H9 (cell line): Measurements from ENCODE around the gene ARHGAP15. TPM values are rescaled to one million over a fixed set of nuclear protein-coding genes. Genes with fewer than 3 reads are reported as not detected.

Source experiments
- DNase-seq: peaks from one replicate; pipeline ENCODE4 v3.0.0-alpha.2; 2017
- H2AFZ ChIP-seq: one replicate; pipeline ENCODE4 v1.6.1; 2013; ENCODE audit warnings: mild to moderate bottlenecking, low read length, control low read depth, moderate library complexity
- H2AK5ac ChIP-seq: 2 replicates; pipeline ENCODE4 v1.6.1; 2013; ENCODE audit warnings: low read length, control low read depth, mixed read lengths; ENCODE audit not compliant: insufficient read length
- H2BK120ac ChIP-seq: one replicate; pipeline ENCODE4 v1.6.1; 2013; ENCODE audit warnings: low read depth, mild to moderate bottlenecking, low read length, control low read depth, inconsistent platforms; ENCODE audit not compliant: poor library complexity, severe bottlenecking
- H2BK12ac ChIP-seq: 2 replicates; pipeline ENCODE4 v1.6.1; 2013; ENCODE audit warnings: low read length, control low read depth, mixed read lengths, low read depth; ENCODE audit not compliant: insufficient read length
- H2BK15ac ChIP-seq: 2 replicates; pipeline ENCODE4 v1.6.1; 2013; ENCODE audit warnings: low read depth, low read length, control low read depth
- H2BK20ac ChIP-seq: one replicate; pipeline ENCODE4 v1.6.1; 2013; ENCODE audit warnings: low read depth, mild to moderate bottlenecking, low read length, control low read depth, inconsistent platforms; ENCODE audit not compliant: poor library complexity, severe bottlenecking
- H2BK5ac ChIP-seq: 2 replicates; pipeline ENCODE4 v1.6.1; 2013; ENCODE audit warnings: low read length, control low read depth, mixed read lengths; ENCODE audit not compliant: insufficient read length
- H3K14ac ChIP-seq: 2 replicates; pipeline ENCODE4 v1.6.1; 2013; ENCODE audit warnings: low read length, control low read depth; ENCODE audit not compliant: insufficient read depth
- H3K18ac ChIP-seq: 2 replicates; pipeline ENCODE4 v1.6.1; 2013; ENCODE audit warnings: low read depth, mild to moderate bottlenecking, mixed read lengths, low read length, control low read depth; ENCODE audit not compliant: insufficient read length
- H3K23ac ChIP-seq: 2 replicates; pipeline ENCODE4 v1.6.1; 2013; ENCODE audit warnings: low read length, control low read depth, mixed read lengths, low read depth; ENCODE audit not compliant: insufficient read length
- H3K23me2 ChIP-seq: 2 replicates; pipeline ENCODE4 v1.6.1; 2013; ENCODE audit warnings: low read depth, mild to moderate bottlenecking, mixed read lengths, low read length, control low read depth; ENCODE audit not compliant: insufficient read length, poor library complexity, severe bottlenecking
- H3K27ac ChIP-seq: 2 replicates; pipeline ENCODE4 v1.5.1; 2013; ENCODE audit warnings: low read length, control low read depth, mixed read lengths, low read depth; ENCODE audit not compliant: insufficient read length
- H3K27me3 ChIP-seq: 2 replicates; pipeline ENCODE4 v1.6.1; 2013; ENCODE audit warnings: low read length, control low read depth, inconsistent platforms; ENCODE audit not compliant: insufficient read depth
- H3K4ac ChIP-seq: 2 replicates; pipeline ENCODE4 v1.6.1; 2013; ENCODE audit warnings: low read depth, mild to moderate bottlenecking, control low read depth, inconsistent platforms, low read length, moderate library complexity
- H3K4me1 ChIP-seq: 2 replicates; pipeline ENCODE4 v1.6.1; 2013; ENCODE audit warnings: low read length, control low read depth, inconsistent platforms; ENCODE audit not compliant: insufficient read depth
- H3K4me2 ChIP-seq: 2 replicates; pipeline ENCODE4 v1.6.1; 2013; ENCODE audit warnings: low read length, control low read depth, mixed read lengths; ENCODE audit not compliant: insufficient read length, insufficient read depth
- H3K56ac ChIP-seq: 2 replicates; pipeline ENCODE4 v1.6.1; 2013; ENCODE audit warnings: low read depth, mild to moderate bottlenecking, mixed read lengths, low read length, control low read depth; ENCODE audit not compliant: insufficient read length
- H3K79me1 ChIP-seq: 2 replicates; pipeline ENCODE4 v1.6.1; 2013; ENCODE audit warnings: low read depth, mild to moderate bottlenecking, moderate library complexity, low read length, control low read depth, inconsistent platforms; ENCODE audit not compliant: insufficient read depth, poor library complexity, severe bottlenecking
- H3K79me2 ChIP-seq: 2 replicates; pipeline ENCODE4 v1.6.1; 2013; ENCODE audit warnings: low read length, control low read depth, inconsistent platforms; ENCODE audit not compliant: insufficient read depth
- H3K9ac ChIP-seq: 2 replicates; pipeline ENCODE4 v1.6.1; 2013; ENCODE audit warnings: low read length, control low read depth, mixed read lengths; ENCODE audit not compliant: insufficient read length; ENCODE audit errors: extremely low read depth
- H3K9me3 ChIP-seq: one replicate; pipeline ENCODE4 v1.6.1; 2013; ENCODE audit warnings: low read depth, low read length, inconsistent platforms; ENCODE audit not compliant: control insufficient read depth
- H3T11ph ChIP-seq: one replicate; pipeline ENCODE4 v1.6.1; 2013; ENCODE audit warnings: mild to moderate bottlenecking, low read length, control low read depth, inconsistent platforms
- H4K20me1 ChIP-seq: one replicate; pipeline ENCODE4 v1.6.1; 2013; ENCODE audit not compliant: control insufficient read depth, insufficient read length, insufficient read depth
- H4K5ac ChIP-seq: 2 replicates; pipeline ENCODE4 v1.6.1; 2013; ENCODE audit warnings: low read depth, mild to moderate bottlenecking, mixed read lengths, low read length, control low read depth; ENCODE audit not compliant: insufficient read length
- H4K8ac ChIP-seq: replicated peaks from 2 replicates; pipeline ENCODE4 v1.6.1; 2013; ENCODE audit warnings: low read length, control low read depth, mixed read lengths, low read depth; ENCODE audit not compliant: insufficient read length
- H4K91ac ChIP-seq: 2 replicates; pipeline ENCODE4 v1.6.1; 2013; ENCODE audit warnings: low read depth, mild to moderate bottlenecking, moderate library complexity, mixed read lengths, low read length, control low read depth; ENCODE audit not compliant: insufficient read length
- H3K27ac Mint-ChIP-seq, 3 experiments: 2 replicates in 2 of 3; 3 replicates in 1 of 3; pipeline ENCODE4 v1.8.0; 2020 to 2021; ENCODE audit warnings: mixed read lengths in 3 of 3, mild to moderate bottlenecking in 1 of 3, moderate library complexity in 1 of 3
- H3K27me3 Mint-ChIP-seq: 2 replicates; pipeline ENCODE4 v1.8.0; 2021; ENCODE audit warnings: low read depth, mild to moderate bottlenecking, moderate library complexity, mixed read lengths
- H3K36me3 Mint-ChIP-seq, 3 experiments: 2 replicates in 2 of 3; 3 replicates in 1 of 3; pipeline ENCODE4 v1.8.0; 2020 to 2021; ENCODE audit warnings: low read depth in 3 of 3, mixed read lengths in 3 of 3; ENCODE audit not compliant: insufficient read depth in 1 of 3
- H3K4me1 Mint-ChIP-seq, 2 experiments: 2 replicates each; pipeline ENCODE4 v1.8.0; 2020; ENCODE audit warnings: mixed read lengths in 2 of 2
- H3K4me3 Mint-ChIP-seq, 2 experiments: 2 replicates in 1 of 2; 3 replicates in 1 of 2; pipeline ENCODE4 v1.8.0; 2020 to 2021; ENCODE audit warnings: mild to moderate bottlenecking in 2 of 2, mixed read lengths in 2 of 2, moderate library complexity in 1 of 2
- H3K9me3 Mint-ChIP-seq, 2 experiments: 2 replicates in 1 of 2; 3 replicates in 1 of 2; pipeline ENCODE4 v1.8.0; 2020; ENCODE audit warnings: mild to moderate bottlenecking in 2 of 2, mixed read lengths in 2 of 2, moderate library complexity in 1 of 2
- CTCF ChIP-seq: fragments of 200-600 bp; sonication (generic); conservative IDR thresholded peaks from 3 replicates; pipeline ENCODE4 v1.8.0; 2021; ENCODE audit warnings: antibody characterized with exemption, mild to moderate bottlenecking
- WGBS: extraction: QIAGEN DNeasy Blood & Tissue Kit; methylation state at CpG from one replicate; pipeline ENCODE4 v1.1.7; 2013; ENCODE audit warnings: missing lambda C conversion rate, low lambda C conversion rate, mixed read lengths; ENCODE audit not compliant: insufficient read length; ENCODE audit errors: extremely low coverage; 5-methylcytosine and 5-hydroxymethylcytosine counted together
- total RNA-seq: library from RNA; stranded (reverse); gene quantifications from 2 replicates; pipeline ENCODE4 v1.2.1, GENCODE V29; 2021

Gene ARHGAP15
- total RNA-seq, 1 experiment from 2014 or later: not detected

- H2BK20ac ChIP-seq: no peak overlapping the region
- no peaks in the 10 kb centered on the region for H3K23me2 ChIP-seq
- no peak overlapping the region for H3T11ph ChIP-seq
- H3K79me1 ChIP-seq: no peaks in the 10 kb centered on the region
- H3K18ac ChIP-seq: no peak overlapping the region
- H2AFZ ChIP-seq: no peak overlapping the region
- H3K23ac ChIP-seq: no peak overlapping the region
- Mint-ChIP-seq H3K27ac (no peak overlapping the region), H3K36me3 (no peaks in the 10 kb centered on the region), H3K27me3 (no peaks in the 10 kb centered on the region), H3K9me3 (no peaks in the 10 kb centered on the region), H3K4me1 (peaks cover 0 to 4% of the 10 kb centered on the region in 2 experiments; a peak in 1 of 4 replicates), H3K4me3 (no peak overlapping the region)
- H3K4ac ChIP-seq: no peak overlapping the region
- TF ChIP-seq CTCF: no peak
- no peaks in the 10 kb centered on the region for H3K27me3 ChIP-seq
- no peaks in the 10 kb centered on the region for H3K79me2 ChIP-seq
- H2BK120ac ChIP-seq: no peak overlapping the region
- no peak overlapping the region for H3K4me2 ChIP-seq
- no peak overlapping the region for H3K27ac ChIP-seq
- DNase-seq: no peak
- H3K56ac ChIP-seq: no peak overlapping the region
- no peaks in the 10 kb centered on the region for H3K9me3 ChIP-seq
- no peaks in the 10 kb centered on the region for H4K20me1 ChIP-seq
- H2BK15ac ChIP-seq: no peak overlapping the region
- H4K5ac ChIP-seq: no peak overlapping the region
- H4K8ac ChIP-seq: no peak overlapping the region
- H3K4me1 ChIP-seq: no peaks in the 10 kb centered on the region
- no peak overlapping the region for H2BK12ac ChIP-seq
- WGBS: no CpG with 5 or more reads among the region's 2 CpGs
- no peak overlapping the region for H3K14ac ChIP-seq
- no peak overlapping the region for H4K91ac ChIP-seq
- no peak overlapping the region for H3K9ac ChIP-seq
- no peak overlapping the region for H2AK5ac ChIP-seq
- no peak overlapping the region for H2BK5ac ChIP-seq
Measured at GRCh38 chr2:143132355-143132754, 3.1 kb downstream of the ARHGAP15 start.
